ENCODE measurements around the gene NACC2. TPM values are rescaled to one million over a fixed set of nuclear protein-coding genes. Genes with fewer than 3 reads are reported as not detected.

NACC2 gene
- total and polyA plus RNA-seq, 9 of the 15 experiments (the other 6 are each of a cell fraction or from before 2014, with no cell fraction given): 0.70 to 25.1 (median 5.6) TPM

- Histone ChIP-seq H3K4me2 (ENCODE audit: insufficient read depth, low read length) (no peak overlapping the region), H4K20me1 (replicated peaks; ENCODE audit: control insufficient read depth, insufficient read depth, low read length) (no peaks in the 10 kb centered on the region; the same call in none of the 2 replicates), H3K9ac (ENCODE audit: insufficient read depth in 1 of 2, low read depth in 2 of 2, low read length in 2 of 2) (peak overlapping the region in 1 of 2 experiments; percentile 26; a peak in 1 of 4 replicates), H2AFZ (ENCODE audit: low read depth, low read length) (no peak overlapping the region), H3K36me3 (ENCODE audit: control insufficient read depth, insufficient read depth, low read length) (peaks cover 70% of the 10 kb centered on the region; the same call in 1 of the 3 replicates), H3K27ac (ENCODE audit: extremely low read depth, low read depth, low read length) (no peak overlapping the region), H3K4me1 (replicated peaks in 1 of 2; ENCODE audit: control insufficient read depth in 2 of 2, insufficient read depth in 2 of 2, low read length in 2 of 2) (peaks cover 0 to 63% of the 10 kb centered on the region in 2 experiments; a peak in 2 of 5 replicates), H3K9me3 (replicated peaks; ENCODE audit: control insufficient read depth, insufficient read depth, low read depth, low read length) (no peaks in the 10 kb centered on the region), H3K4me3 (no peak overlapping the region), H3K79me2 (ENCODE audit: control insufficient read depth, insufficient read depth, low read length) (peaks cover 7% of the 10 kb centered on the region; the same call in 2 of the 3 replicates), H3K9me1 (ENCODE audit: control insufficient read depth, insufficient read depth, low read length) (peaks cover 3% of the 10 kb centered on the region), H3K27me3 (ENCODE audit: control insufficient read depth in 2 of 2, insufficient read depth in 2 of 2, low read length in 2 of 2) (no peaks in the 10 kb centered on the region)
- no peak for ATAC-seq
- DNase-seq (ENCODE audit: extremely low read depth in 1 of 4, low spot score in 3 of 4): no peak
- BruUV-seq (replicated peaks): no TSS peak
- POLR2A ChIA-PET: no interaction called here
- WGBS (ENCODE audit: insufficient coverage, low coverage, missing lambda C conversion rate): 92% methylated on average over 25 of the region's 30 CpGs
- CTCF ChIA-PET (ENCODE audit: low intra/inter-chr PET ratio): no interaction called here
- in situ Hi-C loops (cut with MboI): no loop called here
- no peak for FAIRE-seq
- intact Hi-C loops (cut with micrococcal nuclease): no loop called here
- no peak for TF ChIP-seq THAP7 (CRISPR knock-in tag; IDR thresholded peaks at IDR 0.05)
- peak; percentile 56; the same call in 1 of the 2 replicates for TF ChIP-seq ZBTB33 (CRISPR knock-in tag; IDR thresholded peaks at IDR 0.05)
Measured at GRCh38 chr9:136048560-136049411, 46.3 kb downstream of the NACC2 start.

Measured in K562 (cell line).